HPDE6-E6E7 (cell line): ENCODE results near the gene PTGER1.
"Not testable (repeated sequence)": the region's sequence is repeated elsewhere in the genome, so short reads cannot be mapped to it uniquely, and the experiment has no call there.

Experiments
- DNase-seq: peaks from one replicate; pipeline ENCODE4 v3.0.0; 2011; ENCODE audit warnings: missing footprints; ENCODE audit errors: extremely low spot score

PTGER1 gene, protein sequence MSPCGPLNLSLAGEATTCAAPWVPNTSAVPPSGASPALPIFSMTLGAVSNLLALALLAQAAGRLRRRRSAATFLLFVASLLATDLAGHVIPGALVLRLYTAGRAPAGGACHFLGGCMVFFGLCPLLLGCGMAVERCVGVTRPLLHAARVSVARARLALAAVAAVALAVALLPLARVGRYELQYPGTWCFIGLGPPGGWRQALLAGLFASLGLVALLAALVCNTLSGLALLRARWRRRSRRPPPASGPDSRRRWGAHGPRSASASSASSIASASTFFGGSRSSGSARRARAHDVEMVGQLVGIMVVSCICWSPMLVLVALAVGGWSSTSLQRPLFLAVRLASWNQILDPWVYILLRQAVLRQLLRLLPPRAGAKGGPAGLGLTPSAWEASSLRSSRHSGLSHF

DNA sequence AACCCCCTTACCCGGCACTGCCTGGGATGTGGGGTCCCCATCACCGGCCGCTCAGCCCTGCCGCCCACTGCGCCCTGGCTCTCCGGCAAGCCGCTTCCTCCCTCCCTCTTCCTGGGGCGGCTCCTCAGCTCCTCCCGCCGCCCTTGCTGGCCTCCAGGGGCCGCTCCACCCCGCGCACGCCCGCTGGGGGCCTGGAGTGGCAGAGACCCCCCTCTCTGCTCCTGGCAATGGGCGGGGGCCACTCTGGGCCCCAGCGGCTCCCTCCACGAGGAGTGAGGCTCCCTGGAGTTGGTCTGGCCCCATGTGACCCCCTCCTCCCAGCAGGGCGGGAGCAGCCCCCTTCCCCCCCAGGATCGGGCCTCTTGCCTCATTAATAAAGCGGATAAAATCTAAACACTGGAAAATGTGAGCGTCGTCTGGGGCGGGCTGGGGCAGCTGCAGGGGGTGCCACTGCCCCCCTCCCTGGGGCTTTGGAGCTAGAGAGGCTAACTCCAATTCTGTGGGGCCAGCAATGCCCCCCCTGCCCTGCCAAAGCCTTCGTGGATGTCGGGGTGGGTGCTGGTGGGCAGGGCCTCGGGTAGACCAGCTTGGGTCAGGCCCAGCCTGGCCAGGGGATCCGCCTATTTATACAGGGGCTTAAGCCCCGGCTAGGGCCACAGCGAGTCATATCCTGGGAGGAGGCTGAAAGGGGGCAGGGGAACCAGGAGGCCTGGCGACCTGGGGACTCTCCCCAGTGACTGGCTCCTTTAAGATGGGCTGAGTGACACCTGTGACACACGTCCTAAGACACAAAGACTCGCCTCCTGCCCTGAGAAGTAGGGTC lies at the start of gene PTGER1:
Gene PTGER1, minus strand, starts transcription at position 104 of the 823 bp plus-strand sequence. CDS start 1,034 bp downstream, outside the sequence.
- no peak for DNase-seq

GRCh38 chr19:14520543-14520942 lies 45.4 kb upstream of the PTGER1 start:
- no peak for DNase-seq

DNA sequence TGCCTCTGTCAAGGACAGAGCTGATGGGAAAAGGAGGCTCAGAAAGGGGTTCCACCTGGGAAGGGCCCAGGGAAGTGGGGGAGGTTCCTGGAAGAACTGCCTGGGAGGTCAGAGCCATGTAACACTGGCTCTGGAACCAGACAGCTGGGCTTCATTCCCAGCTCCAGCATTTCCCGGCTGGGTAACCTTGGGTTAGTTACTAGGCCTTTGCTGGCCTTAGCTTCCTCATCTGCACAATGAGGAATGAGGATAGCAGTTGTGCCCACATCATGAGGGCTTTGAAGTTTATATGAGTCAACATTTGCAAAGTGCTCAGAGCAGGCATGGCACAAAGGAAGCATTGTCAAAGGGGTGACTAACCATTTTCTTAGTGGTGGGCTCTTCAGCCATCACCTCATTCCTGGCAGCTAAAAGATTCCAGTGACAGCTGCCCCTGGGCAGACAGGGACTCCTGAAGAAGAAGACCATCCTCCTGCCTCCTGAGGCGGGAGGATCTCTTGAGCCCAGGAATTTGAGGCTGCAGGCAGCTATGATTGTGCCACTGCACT lies 44.8 kb upstream of the PTGER1 start:
- DNase-seq, result no peak

- DNase-seq, result no peak
Observed at GRCh38 chr19:14519245-14519859, 44.2 kb upstream of the PTGER1 start.

DNA sequence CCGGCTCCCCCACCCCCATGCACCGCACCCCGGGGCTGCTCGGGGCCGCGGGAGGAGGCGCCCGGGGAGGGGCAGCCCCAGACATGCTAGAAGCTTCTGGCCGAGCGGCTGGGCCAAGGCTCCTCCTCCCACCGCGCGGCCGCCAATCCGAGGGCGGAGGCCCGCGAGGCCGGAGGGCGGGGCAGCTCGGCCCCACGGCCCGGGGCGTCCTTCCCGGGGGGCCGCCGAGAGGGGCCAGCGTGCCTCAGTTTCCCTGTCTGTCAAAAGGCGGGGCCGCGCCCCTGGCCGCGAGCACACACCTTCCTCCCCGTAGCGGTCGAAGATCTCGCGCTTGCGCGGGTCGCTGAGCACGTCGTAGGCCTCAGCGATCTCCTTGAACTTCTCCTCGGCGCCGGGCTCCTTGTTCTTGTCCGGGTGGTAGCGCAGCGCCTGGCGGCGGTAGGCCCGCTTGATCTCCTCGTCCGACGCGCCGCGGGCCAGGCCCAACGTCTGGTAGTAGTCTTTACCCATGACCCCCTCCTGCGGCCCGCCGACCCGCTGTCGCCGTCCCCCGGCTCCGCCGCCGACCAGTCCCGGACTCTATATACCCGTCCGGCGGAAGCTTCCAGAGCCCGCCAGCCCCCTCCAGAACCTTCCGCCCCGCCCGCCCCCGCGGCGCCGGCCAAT lies 42.8 kb upstream of the PTGER1 start, which contains the start of gene DNAJB1:
Gene DNAJB1, minus strand, starts transcription at position 558 of the 666 bp plus-strand sequence. Its CDS starts 48 bp downstream, at position 510.
- DNase-seq, result no peak

DNA sequence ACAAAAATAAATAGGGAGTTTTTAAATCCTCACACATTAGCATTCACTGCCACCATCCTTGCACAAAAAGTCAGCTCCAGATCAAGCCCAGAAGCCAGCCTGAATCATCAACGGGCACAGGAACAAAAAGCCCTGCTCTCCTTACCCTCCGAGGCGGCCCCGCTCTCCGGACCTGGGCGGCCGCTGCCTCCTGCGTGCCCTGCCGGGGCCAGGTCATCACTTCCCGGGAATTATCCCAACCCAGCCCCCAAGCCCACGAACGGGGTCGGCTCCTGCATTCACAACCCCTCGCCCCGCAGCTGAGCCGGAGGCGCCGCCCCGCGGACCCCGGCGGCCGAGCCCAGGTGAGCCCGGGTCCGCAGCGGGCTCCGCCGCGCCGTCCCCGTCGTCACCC lies 42.3 kb upstream of the PTGER1 start:
- no peak for DNase-seq

DNA sequence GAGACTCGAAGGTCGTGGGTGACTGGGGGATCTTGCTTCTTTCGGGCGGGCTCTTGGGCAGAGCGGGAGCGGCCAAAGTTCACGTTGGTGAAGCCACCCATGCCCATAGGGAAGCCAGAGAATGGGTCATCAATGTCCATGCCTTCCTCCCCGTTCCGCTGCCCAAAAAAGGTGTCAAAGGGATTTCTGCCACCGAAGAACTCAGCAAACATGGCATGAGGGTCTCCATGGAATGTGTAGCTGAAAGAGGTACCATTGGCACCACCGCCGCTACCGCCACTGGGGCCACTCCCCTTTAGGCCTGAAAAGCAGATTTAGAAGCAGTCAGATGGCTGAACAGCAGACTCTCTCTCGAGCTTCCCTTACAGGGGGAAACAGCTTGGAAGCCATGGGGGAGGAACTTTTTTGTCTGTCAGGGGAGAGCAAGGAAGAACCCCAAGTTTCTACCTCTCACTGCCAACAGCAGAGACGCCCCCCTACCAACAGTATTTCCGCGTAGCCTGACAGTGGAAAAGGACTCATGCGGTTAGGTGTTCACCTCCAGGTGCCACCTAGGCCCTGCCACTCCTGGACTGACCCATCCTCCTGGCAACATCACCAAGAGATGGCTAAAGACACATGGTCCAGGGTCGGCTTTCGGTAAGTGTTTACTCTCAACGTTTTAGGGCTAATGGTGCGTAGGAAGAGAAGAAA lies 41.7 kb upstream of the PTGER1 start:
- no peak for DNase-seq

DNA sequence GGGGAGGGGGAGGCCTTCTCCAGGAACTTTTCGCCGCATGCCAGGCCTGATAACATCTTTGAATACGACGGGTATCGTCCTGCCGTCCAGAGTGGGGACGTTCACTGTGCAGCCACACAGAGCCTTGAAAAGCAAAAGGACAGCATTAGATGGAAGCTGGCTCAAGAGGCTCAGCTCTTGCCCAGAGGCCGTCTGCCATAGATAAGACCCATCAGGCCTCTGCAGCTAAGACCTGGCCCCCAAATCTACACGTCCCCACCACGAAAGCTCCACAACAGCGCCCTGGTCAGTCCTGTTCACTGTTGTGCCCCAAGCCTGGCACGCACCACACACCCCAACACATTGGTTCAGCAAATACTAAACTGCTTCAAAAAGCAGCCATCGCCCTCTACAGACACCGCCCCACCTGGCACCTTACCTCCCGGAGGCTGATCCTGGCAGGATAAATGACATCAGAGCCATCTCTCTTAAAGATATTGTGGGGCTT lies 40.9 kb upstream of the PTGER1 start:
- DNase-seq, result no peak

DNA sequence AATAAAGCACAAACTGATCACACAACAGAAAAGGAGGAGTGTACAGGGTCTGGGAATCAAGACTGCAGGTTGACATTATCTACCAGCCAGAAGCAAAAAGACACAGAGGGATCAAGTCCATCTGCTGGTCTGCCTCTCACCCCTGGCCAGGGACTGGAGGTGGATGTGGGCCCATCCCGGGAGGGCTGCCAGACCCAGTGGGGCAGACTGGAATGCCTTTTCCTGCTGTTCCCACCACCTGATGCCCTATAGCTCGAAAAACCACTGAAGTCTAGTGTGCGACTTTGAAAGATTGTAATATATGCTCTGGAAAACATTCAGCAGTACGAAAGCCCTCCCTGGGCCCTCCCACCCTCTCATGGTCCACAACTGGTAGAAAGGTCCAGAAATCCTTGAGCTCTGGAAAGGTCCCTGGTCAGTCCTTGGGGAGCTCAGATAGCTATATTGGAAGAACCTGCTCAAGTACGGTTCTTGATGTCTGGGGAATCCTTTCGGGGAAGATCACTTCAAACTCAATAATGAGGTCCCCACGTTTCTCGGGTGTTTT lies 40.4 kb upstream of the PTGER1 start:
- no peak for DNase-seq

DNA sequence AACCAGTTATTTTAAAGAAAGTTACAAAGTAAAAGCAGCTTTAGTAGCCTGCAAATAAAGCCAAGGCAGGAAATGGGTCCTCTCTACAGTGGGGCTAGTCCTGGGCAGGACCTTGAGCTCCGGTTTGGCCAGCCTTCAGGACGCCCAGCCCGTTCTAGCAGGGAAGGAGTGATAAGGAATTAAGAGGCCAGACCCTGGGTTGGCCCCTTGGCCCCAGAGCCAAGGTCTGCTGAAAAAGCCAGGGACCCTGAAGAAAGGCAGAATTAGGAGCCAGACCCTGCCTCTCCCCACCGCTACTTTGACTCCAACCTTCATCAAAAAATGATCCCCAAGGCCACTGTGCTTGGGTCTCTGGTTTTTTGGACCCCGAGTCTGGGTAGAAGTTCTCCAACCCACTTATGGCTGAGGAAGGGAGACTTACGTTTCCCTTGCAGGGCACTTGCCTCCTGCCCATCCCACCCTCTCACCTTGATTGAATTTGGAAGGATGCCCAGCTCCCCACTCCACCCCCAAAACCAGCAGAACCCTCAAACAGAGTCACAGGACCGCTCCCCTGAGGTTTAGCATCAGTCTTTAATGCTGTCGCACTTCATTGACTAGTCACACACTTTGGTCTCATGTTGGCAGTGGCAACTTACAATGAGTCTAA lies 39.2 kb upstream of the PTGER1 start:
- DNase-seq, result no peak

DNA sequence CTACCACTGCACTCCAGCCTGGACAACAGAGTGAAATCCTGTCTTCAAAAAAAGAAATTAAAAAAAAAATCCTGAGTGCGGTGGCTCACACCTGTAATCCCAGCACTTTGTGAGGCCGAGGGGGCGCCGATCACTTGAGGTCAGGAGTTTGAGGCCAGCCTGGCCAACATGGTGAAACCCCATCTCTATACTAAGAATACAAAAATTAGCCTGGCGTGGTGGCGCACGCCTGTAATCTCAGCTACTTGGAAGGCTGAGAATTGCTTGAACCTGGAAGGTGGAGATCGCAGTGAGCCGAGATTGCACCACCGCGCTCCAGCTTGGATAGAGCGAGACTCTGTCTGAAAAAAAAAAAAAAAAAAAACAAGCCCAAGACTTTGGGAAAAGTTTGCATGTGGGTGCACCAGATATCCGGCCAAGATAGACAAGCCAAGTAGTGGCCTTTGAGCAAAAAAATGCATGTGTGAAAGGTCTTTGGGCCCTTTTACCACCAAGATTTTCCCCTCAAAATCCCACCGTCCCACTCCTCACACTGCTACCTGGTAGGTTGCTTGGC lies 37.3 kb upstream of the PTGER1 start:
- no peak for DNase-seq

- DNase-seq, result no peak
Observed at GRCh38 chr19:14511229-14511593, 36.1 kb upstream of the PTGER1 start.

GRCh38 chr19:14510311-14511228 lies 35.4 kb upstream of the PTGER1 start:
- no peak for DNase-seq

DNA sequence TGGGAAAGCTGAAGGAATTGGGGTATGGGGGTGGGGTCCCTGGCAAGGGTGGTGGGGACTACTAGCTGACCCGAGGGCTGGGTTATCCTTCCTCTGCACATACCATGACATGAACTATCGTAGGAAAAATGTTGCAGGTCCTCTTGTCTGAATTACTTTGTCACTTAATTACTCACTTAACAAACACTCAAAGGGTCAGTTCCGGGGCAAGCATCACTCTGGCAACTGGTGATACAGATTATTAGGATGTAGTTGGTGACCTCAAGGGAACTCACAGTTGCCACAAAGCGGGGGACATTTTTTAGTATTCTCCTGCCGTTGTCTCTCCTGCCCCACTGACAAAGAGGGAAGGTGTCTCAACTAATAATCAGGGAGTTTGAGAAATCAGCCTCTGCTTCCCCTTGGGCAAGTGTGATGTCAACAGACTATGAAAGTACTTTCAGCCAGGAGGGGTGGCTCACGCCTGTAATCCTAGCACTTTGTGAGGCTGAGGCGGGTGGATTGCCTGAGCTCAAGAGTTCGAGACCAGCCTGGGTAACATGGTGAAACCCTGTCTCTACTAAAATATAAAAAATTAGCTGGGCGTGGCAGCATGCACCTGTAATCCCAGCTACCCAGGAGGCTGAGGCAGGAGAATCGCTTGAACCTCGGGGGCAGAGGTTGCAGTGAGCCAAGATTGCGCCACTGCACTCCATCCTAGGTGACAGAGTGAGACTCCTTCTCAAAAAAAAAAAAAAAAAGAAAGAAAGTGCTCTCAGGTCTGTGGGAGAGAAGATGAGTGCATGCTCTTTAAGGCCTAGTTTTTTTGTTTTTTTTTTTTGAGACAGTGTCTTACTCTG lies 32.8 kb upstream of the PTGER1 start:
- no peak for DNase-seq

- peak; percentile 75 for DNase-seq
Observed at GRCh38 chr19:14505488-14506239, 30.5 kb upstream of the PTGER1 start.

DNA sequence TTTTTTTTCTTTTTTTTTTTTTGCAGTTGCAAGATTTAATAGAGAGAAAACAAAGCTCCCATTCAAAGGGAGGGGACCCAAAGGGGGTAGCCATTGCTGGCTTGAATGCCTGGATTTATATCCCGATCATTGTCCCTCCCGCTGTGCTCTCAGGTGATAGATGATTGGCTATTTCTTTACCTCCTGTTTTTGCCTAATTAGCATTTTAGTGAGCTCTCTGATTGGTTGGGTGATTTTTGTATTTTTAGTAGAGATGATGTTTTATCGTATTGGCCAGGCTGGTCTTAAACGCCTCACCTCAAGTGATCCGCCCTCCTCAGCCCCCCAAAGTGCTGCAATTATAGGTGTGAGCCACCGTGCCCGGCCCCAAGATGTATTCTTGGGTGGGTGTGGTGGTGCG lies 29.4 kb upstream of the PTGER1 start:
- not testable (repeated sequence) for DNase-seq

GRCh38 chr19:14503285-14503684 lies 28.1 kb upstream of the PTGER1 start:
- no peak for DNase-seq
